SK-N-SH (cell line): Measurements from ENCODE around the gene NOL4L. TPM values are rescaled to one million over a fixed set of nuclear protein-coding genes. Genes with fewer than 3 reads are reported as not detected.

Source experiments
- CTCF ChIA-PET: fragments of 300-600, 350-600 bp; formaldehyde crosslinking; extraction: SDS; loops from one replicate; lab custom pipeline; 2021; lab: Yijun Ruan, JAX
- POLR2A ChIA-PET: fragments of 350-600 bp; sonication (Branson Sonifier 250); formaldehyde crosslinking; extraction: SDS; loops from one replicate; lab custom pipeline; 2020; ENCODE audit warnings: antibody characterized with exemption, inconsistent platforms; lab: Yijun Ruan, JAX
- DNase-seq: peaks from one replicate; pipeline ENCODE4 v3.0.0; 2012
- H2AFZ ChIP-seq: fragments of 200-600 bp; sonication (generic); 2 replicates; pipeline ENCODE4 v1.8.1; 2016; ENCODE audit warnings: antibody characterized with exemption, mild to moderate bottlenecking, low read depth
- H3F3A ChIP-seq: fragments of 200-600 bp; sonication (generic); replicated peaks from 2 replicates; pipeline ENCODE3; 2016; ENCODE audit warnings: antibody characterized with exemption, mild to moderate bottlenecking; ENCODE audit not compliant: insufficient read depth
- H3K27ac ChIP-seq, 2 experiments: fragments of 200-500 bp in 1 of 2; fragments of 200-600 bp in 1 of 2; sonication (Bioruptor generic) in 1 of 2; sonication (generic), shearing (Covaris generic) in 1 of 2; 2 replicates each; pipeline versions ENCODE4 v1.5.1 to v1.6.1; 2014 to 2016; ENCODE audit warnings: low read depth in 2 of 2, inconsistent platforms in 1 of 2, low read length in 1 of 2, mild to moderate bottlenecking in 1 of 2, mixed read lengths in 1 of 2
- H3K27me3 ChIP-seq: fragments of 200-600 bp; sonication (generic), shearing (Covaris generic); 2 replicates; pipeline ENCODE4 v1.6.1; 2016; ENCODE audit warnings: mixed run types; ENCODE audit not compliant: insufficient read depth
- H3K36me3 ChIP-seq, 2 experiments: fragments of 200-500 bp in 1 of 2; fragments of 200-600 bp in 1 of 2; sonication (Bioruptor generic) in 1 of 2; sonication (generic) in 1 of 2; replicated peaks in 1 of 2; 2 replicates each; pipeline versions ENCODE3 to v1.5.1; 2014 to 2016; ENCODE audit warnings: low read length in 1 of 2, mild to moderate bottlenecking in 1 of 2; ENCODE audit not compliant: insufficient read depth in 2 of 2, control insufficient read depth in 1 of 2
- H3K4me1 ChIP-seq, 2 experiments: fragments of 200-500 bp in 1 of 2; fragments of 200-600 bp in 1 of 2; sonication (Bioruptor generic) in 1 of 2; sonication (generic), shearing (Covaris generic) in 1 of 2; 2 replicates each; pipeline versions ENCODE4 v1.5.1 to v1.6.1; 2014 to 2016; ENCODE audit warnings: low read depth in 1 of 2, low read length in 1 of 2, mixed run types in 1 of 2; ENCODE audit not compliant: insufficient read depth in 2 of 2, control insufficient read depth in 1 of 2
- H3K4me2 ChIP-seq: fragments of 200-600 bp; sonication (generic), shearing (Covaris generic); 2 replicates; pipeline ENCODE4 v1.6.1; 2017; ENCODE audit warnings: mixed run types
- H3K4me3 ChIP-seq, 2 experiments: fragments of 200-500 bp in 1 of 2; fragments of 200-600 bp in 1 of 2; sonication (Bioruptor generic) in 1 of 2; sonication (generic), shearing (Covaris generic) in 1 of 2; 2 replicates each; pipeline versions ENCODE4 v1.5.1 to v1.8.1; 2014 to 2016; ENCODE audit warnings: low read depth in 2 of 2, inconsistent platforms in 1 of 2, low read length in 1 of 2, mild to moderate bottlenecking in 1 of 2, mixed read lengths in 1 of 2, moderate library complexity in 1 of 2
- H3K79me2 ChIP-seq: fragments of 200-600 bp; sonication (generic); 2 replicates; pipeline ENCODE4 v1.8.1; 2017; ENCODE audit warnings: mild to moderate bottlenecking; ENCODE audit not compliant: insufficient read depth
- H3K9ac ChIP-seq: fragments of 200-600 bp; sonication (generic); 2 replicates; pipeline ENCODE4 v1.6.1; 2017; ENCODE audit warnings: mixed run types
- H3K9me2 ChIP-seq: fragments of 200-600 bp; sonication (generic); 2 replicates; pipeline ENCODE4 v1.6.1; 2017; ENCODE audit warnings: mixed run types
- H3K9me3 ChIP-seq: fragments of 200-600 bp; sonication (generic); 2 replicates; pipeline ENCODE4 v1.6.1; 2017; ENCODE audit warnings: mixed run types, mild to moderate bottlenecking, moderate library complexity
- H4K20me1 ChIP-seq: fragments of 200-600 bp; sonication (generic); 2 replicates; pipeline ENCODE4 v1.6.1; 2017; ENCODE audit warnings: mild to moderate bottlenecking, mixed run types; ENCODE audit not compliant: insufficient read depth
- CHD2 ChIP-seq: fragments of 150-350 bp; IDR thresholded peaks from 2 replicates; pipeline ENCODE4 v1.6.1; 2018; ENCODE audit warnings: low read length; ENCODE audit not compliant: partially characterized antibody
- ELF1 ChIP-seq: IDR thresholded peaks from 2 replicates; pipeline ENCODE4 v1.4.0; 2012
- EP300 ChIP-seq, 2 experiments: IDR thresholded peaks; 2 replicates each; pipeline versions ENCODE4 v1.4.0 to v1.6.1; 2012; ENCODE audit warnings: borderline replicate concordance in 1 of 2, low read depth in 1 of 2, low read length in 1 of 2
- FOSL2 ChIP-seq: IDR thresholded peaks from 2 replicates; pipeline ENCODE4 v1.4.0; 2012; ENCODE audit warnings: low read depth, mild to moderate bottlenecking, moderate library complexity, borderline replicate concordance
- FOXJ3 ChIP-seq: sonication (generic); formaldehyde crosslinking; IDR thresholded peaks from 2 replicates; pipeline ENCODE4 v1.5.1; 2020; ENCODE audit warnings: mild to moderate bottlenecking, missing genetic modification reagents
- FOXM1 ChIP-seq: IDR thresholded peaks from 2 replicates; pipeline ENCODE4 v1.4.0; 2012; ENCODE audit warnings: low read depth, mild to moderate bottlenecking
- GATA2 ChIP-seq: sonication (generic); formaldehyde crosslinking; IDR thresholded peaks from 2 replicates; pipeline ENCODE4 v1.5.0; 2020; ENCODE audit warnings: mild to moderate bottlenecking, missing genetic modification reagents
- JUND ChIP-seq: IDR thresholded peaks from 2 replicates; pipeline ENCODE4 v1.4.0; 2012
- MEF2A ChIP-seq: IDR thresholded peaks from 2 replicates; pipeline ENCODE4 v1.4.0; 2012; ENCODE audit warnings: low read depth, borderline replicate concordance
- NFIC ChIP-seq: IDR thresholded peaks from 2 replicates; pipeline ENCODE4 v1.4.0; 2012; ENCODE audit warnings: borderline replicate concordance
- POLR2AphosphoS5 ChIP-seq: IDR thresholded peaks from 2 replicates; pipeline ENCODE4 v1.6.1; 2012; ENCODE audit warnings: low read depth, low read length
- RCOR1 ChIP-seq: fragments of 150-350 bp; IDR thresholded peaks from 2 replicates; pipeline ENCODE4 v1.6.1; 2017; ENCODE audit warnings: antibody characterized with exemption, low read length
- RFX5 ChIP-seq: IDR thresholded peaks from 2 replicates; pipeline ENCODE4 v1.6.1; 2012; ENCODE audit warnings: mild to moderate bottlenecking, improper control_type of control experiment, low read length
- SIN3A ChIP-seq: IDR thresholded peaks from 2 replicates; pipeline ENCODE4 v1.6.1; 2012; ENCODE audit warnings: low read depth, mild to moderate bottlenecking, low read length, moderate library complexity, borderline replicate concordance
- SMC3 ChIP-seq: IDR thresholded peaks from 2 replicates; pipeline ENCODE4 v1.6.1; 2012; ENCODE audit warnings: low read depth, low read length, improper control_type of control experiment
- TAF1 ChIP-seq: IDR thresholded peaks from 2 replicates; pipeline ENCODE4 v1.6.1; 2012; ENCODE audit warnings: low read depth, mild to moderate bottlenecking, low read length, moderate library complexity, borderline replicate concordance
- TCF12 ChIP-seq: IDR thresholded peaks from 2 replicates; pipeline ENCODE4 v1.4.0; 2012
- TEAD4 ChIP-seq: IDR thresholded peaks from 2 replicates; pipeline ENCODE4 v1.4.0; 2012; ENCODE audit warnings: mild to moderate bottlenecking, borderline replicate concordance; ENCODE audit not compliant: insufficient read depth
- YY1 ChIP-seq: IDR thresholded peaks from 2 replicates; pipeline ENCODE4 v1.4.0; 2012; ENCODE audit warnings: low read depth, mild to moderate bottlenecking
- WGBS: methylation state at CpG from one replicate; pipeline ENCODE4 v1.1.6; 2017; ENCODE audit warnings: low lambda C conversion rate; 5-methylcytosine and 5-hydroxymethylcytosine counted together
- polyA plus RNA-seq, 3 experiments: library from polyadenylated mRNA; depleted of rRNA; stranded (reverse); fragments of >200 nt; gene quantifications; 2 replicates each; pipeline ENCODE4 v1.2.3, GENCODE V29; 2012
- TF ChIP-seq, protein P1 (sequence below): IDR thresholded peaks from 2 replicates; pipeline ENCODE4; 2012
- TF ChIP-seq, protein P2 (sequence below): fragments of 150-350 bp; IDR thresholded peaks from 2 replicates; pipeline ENCODE4 v1.6.1; 2017; ENCODE audit warnings: antibody characterized with exemption, low read length, low read depth, borderline replicate concordance
- TF ChIP-seq, protein P3 (sequence below): fragments of 200-600 bp; sonication (generic); IDR thresholded peaks from 2 replicates; pipeline ENCODE4 v1.6.1; 2017; ENCODE audit warnings: antibody characterized with exemption, mild to moderate bottlenecking, moderate library complexity
- TF ChIP-seq, protein P4 (sequence below): IDR thresholded peaks from 2 replicates; pipeline ENCODE4 v1.4.0; 2012; ENCODE audit warnings: low read depth

NOL4L gene
- polyA plus RNA-seq, 1 of the 3 experiments (the other 2 are of a cell fraction), result 14.3 TPM

- Histone ChIP-seq H3K9me2 (no peaks in the 10 kb centered on the region), H3K4me1 (peaks cover 0 to 40% of the 10 kb centered on the region in 2 experiments; a peak in 3 of 4 replicates), H3K4me2 (no peak overlapping the region), H3K9ac (no peak overlapping the region), H3K27ac (peak overlapping the region in 1 of 2 experiments; percentile 48; a peak in 2 of 4 replicates), H3K79me2 (peaks cover 3% of the 10 kb centered on the region; the same call in 1 of the 2 replicates), H4K20me1 (peaks cover 21% of the 10 kb centered on the region; the same call in 1 of the 2 replicates), H3F3A (peaks cover 18% of the 10 kb centered on the region), H3K36me3 (peaks cover 43 to 81% of the 10 kb centered on the region in 2 experiments), H3K27me3 (no peaks in the 10 kb centered on the region), H2AFZ (no peak overlapping the region), H3K4me3 (no peak overlapping the region), H3K9me3 (no peaks in the 10 kb centered on the region)
- CTCF ChIA-PET, result interaction anchor here (1.4 to 2.7 kb wide), 2 partner anchors 8 to 42 kb away, joined by 4 to 6 read pairs; no protein-coding TSS in a partner anchor
- POLR2A ChIA-PET, result no interaction called here
- 79% methylated on average over 10 of the region's 10 CpGs for WGBS
- TF ChIP-seq POLR2AphosphoS5 (no peak), TAF1 (no peak), JUND (no peak), FOSL2 (no peak), TCF12 (no peak), FOXJ3 (CRISPR knock-in tag) (no peak), SIN3A (no peak), EP300 (IDR thresholded peaks at IDR 0.05; ENCODE audit: borderline replicate concordance in 1 of 2, low read depth in 1 of 2, low read length in 1 of 2) (no peak), RFX5 (no peak), FOXM1 (no peak), NFIC (no peak), ELF1 (no peak), GATA2 (CRISPR knock-in tag) (no peak)
- TF ChIP-seq, protein P1, sequence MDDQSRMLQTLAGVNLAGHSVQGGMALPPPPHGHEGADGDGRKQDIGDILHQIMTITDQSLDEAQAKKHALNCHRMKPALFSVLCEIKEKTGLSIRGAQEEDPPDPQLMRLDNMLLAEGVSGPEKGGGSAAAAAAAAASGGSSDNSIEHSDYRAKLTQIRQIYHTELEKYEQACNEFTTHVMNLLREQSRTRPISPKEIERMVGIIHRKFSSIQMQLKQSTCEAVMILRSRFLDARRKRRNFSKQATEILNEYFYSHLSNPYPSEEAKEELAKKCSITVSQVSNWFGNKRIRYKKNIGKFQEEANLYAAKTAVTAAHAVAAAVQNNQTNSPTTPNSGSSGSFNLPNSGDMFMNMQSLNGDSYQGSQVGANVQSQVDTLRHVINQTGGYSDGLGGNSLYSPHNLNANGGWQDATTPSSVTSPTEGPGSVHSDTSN, result no peak
- TF ChIP-seq, protein P2, sequence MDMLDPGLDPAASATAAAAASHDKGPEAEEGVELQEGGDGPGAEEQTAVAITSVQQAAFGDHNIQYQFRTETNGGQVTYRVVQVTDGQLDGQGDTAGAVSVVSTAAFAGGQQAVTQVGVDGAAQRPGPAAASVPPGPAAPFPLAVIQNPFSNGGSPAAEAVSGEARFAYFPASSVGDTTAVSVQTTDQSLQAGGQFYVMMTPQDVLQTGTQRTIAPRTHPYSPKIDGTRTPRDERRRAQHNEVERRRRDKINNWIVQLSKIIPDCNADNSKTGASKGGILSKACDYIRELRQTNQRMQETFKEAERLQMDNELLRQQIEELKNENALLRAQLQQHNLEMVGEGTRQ, result no peak
- no peak for DNase-seq
Observed at GRCh38 chr20:32442630-32443373, 142.3 kb downstream of the NOL4L start.

- Histone ChIP-seq H3F3A (peaks cover 25% of the 10 kb centered on the region), H2AFZ (no peak overlapping the region), H3K27me3 (no peaks in the 10 kb centered on the region), H3K9ac (no peak overlapping the region), H4K20me1 (peaks cover 21% of the 10 kb centered on the region; the same call in 1 of the 2 replicates), H3K36me3 (peaks cover 51 to 83% of the 10 kb centered on the region in 2 experiments), H3K4me3 (no peak overlapping the region), H3K4me2 (no peak overlapping the region), H3K79me2 (peaks cover 3% of the 10 kb centered on the region; the same call in 1 of the 2 replicates), H3K4me1 (peaks cover 0 to 28% of the 10 kb centered on the region in 2 experiments; a peak in 3 of 4 replicates), H3K9me3 (no peaks in the 10 kb centered on the region), H3K27ac (peak overlapping the region in 1 of 2 experiments; percentile 36; a peak in 2 of 4 replicates), H3K9me2 (no peaks in the 10 kb centered on the region)
- ChIA-PET POLR2A (interaction anchor here (1.1 kb wide), 1 partner anchor 8 kb away, joined by 4 read pairs; no protein-coding TSS in a partner anchor), CTCF (interaction anchor here (0.7 to 2.7 kb wide), 4 partner anchors 9 to 104 kb away, joined by 3 to 6 read pairs (median 4); no protein-coding TSS in a partner anchor)
- 95% methylated on average over 4 of the region's 4 CpGs for WGBS
- no peak for DNase-seq
- TF ChIP-seq, protein P3, sequence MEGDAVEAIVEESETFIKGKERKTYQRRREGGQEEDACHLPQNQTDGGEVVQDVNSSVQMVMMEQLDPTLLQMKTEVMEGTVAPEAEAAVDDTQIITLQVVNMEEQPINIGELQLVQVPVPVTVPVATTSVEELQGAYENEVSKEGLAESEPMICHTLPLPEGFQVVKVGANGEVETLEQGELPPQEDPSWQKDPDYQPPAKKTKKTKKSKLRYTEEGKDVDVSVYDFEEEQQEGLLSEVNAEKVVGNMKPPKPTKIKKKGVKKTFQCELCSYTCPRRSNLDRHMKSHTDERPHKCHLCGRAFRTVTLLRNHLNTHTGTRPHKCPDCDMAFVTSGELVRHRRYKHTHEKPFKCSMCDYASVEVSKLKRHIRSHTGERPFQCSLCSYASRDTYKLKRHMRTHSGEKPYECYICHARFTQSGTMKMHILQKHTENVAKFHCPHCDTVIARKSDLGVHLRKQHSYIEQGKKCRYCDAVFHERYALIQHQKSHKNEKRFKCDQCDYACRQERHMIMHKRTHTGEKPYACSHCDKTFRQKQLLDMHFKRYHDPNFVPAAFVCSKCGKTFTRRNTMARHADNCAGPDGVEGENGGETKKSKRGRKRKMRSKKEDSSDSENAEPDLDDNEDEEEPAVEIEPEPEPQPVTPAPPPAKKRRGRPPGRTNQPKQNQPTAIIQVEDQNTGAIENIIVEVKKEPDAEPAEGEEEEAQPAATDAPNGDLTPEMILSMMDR, result no peak
- no peak for TF ChIP-seq YY1
- no peak for TF ChIP-seq FOSL2
- no peak for TF ChIP-seq MEF2A
- TF ChIP-seq, protein P2, result no peak
- no peak for TF ChIP-seq JUND
- no peak for TF ChIP-seq RFX5
- TF ChIP-seq TAF1, result no peak
- no peak for TF ChIP-seq SMC3
- no peak for TF ChIP-seq RCOR1
- no peak for TF ChIP-seq CHD2
- TF ChIP-seq POLR2AphosphoS5, result no peak
- TF ChIP-seq, protein P4, sequence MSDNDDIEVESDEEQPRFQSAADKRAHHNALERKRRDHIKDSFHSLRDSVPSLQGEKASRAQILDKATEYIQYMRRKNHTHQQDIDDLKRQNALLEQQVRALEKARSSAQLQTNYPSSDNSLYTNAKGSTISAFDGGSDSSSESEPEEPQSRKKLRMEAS, result no peak
- no peak for TF ChIP-seq NFIC
- no peak for TF ChIP-seq TEAD4
Observed at GRCh38 chr20:32441638-32442037, 143.5 kb downstream of the NOL4L start.
